CD4-positive, alpha-beta T cell treated with Interleukin-1 beta for 1 hour (primary cell): ENCODE results near the gene MYCL.
A peak's percentile ranks its signal among the peaks of the same experiment; 100 is the strongest.

Experiments used
- DNase-seq, 2 donors: peaks; one replicate each; pipeline ENCODE4 v3.0.0-alpha.2; 2020 to 2022

The MYCL gene

GRCh38 chr1:39850606-39851216 lies 51.0 kb downstream of the MYCL start:
- no peak for DNase-seq

DNA sequence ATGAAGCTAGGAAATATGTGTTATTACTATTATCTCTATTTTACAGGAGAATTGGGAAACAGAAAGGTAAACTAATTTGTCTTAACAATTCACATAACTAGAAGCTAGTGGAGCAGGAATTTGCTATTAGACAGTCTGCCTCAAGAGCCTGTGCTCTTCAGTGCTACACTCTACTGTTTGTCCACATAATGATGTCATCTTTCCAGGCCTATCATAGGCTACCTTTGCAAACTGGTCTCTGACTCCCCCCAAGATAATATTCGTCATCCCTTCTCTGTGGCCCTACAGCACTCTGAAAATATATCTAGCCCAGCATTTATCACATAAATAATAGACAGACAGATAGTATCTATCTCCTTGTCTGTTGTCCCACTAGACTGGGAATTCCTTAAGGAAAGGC lies 52.5 kb downstream of the MYCL start:
- DNase-seq: no peak

DNA sequence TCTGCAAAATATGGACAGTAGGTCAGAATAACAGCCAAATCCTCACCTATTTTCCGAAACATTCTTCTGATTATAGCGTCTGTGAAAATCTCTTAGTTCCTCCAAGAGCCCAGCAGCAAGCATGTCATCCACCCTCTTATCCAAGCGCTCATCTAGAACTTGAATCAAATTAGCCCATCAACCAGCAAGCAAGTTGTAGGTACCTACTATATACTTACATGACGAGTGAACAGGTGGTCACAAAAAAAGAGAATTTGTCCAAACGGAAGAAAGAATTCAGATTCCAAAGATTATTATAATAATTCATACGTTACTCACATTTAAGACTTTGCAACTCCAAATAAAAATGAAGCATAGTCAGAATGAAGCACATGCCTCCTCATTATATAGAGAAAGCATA lies 53.8 kb downstream of the MYCL start:
- DNase-seq: no peak

DNA sequence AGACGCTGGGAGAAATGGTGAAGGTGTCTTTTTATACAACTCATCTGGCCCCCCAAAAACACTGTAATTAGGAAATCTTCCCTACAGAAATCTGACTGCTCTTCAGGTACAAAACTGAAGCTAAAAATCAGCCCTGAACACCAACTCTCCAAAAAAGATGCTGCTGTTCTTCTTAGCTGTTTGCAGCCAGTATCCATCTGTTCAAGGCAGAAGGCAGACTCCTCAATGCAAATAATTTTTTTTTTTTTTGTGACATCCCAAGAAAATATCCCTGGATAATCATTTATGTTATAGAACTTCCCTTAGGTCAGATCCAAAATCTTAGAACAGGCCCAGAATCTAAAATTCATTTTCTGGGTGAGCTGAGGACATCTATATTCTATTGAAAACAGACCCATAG lies 54.9 kb downstream of the MYCL start:
- no peak for DNase-seq

DNA sequence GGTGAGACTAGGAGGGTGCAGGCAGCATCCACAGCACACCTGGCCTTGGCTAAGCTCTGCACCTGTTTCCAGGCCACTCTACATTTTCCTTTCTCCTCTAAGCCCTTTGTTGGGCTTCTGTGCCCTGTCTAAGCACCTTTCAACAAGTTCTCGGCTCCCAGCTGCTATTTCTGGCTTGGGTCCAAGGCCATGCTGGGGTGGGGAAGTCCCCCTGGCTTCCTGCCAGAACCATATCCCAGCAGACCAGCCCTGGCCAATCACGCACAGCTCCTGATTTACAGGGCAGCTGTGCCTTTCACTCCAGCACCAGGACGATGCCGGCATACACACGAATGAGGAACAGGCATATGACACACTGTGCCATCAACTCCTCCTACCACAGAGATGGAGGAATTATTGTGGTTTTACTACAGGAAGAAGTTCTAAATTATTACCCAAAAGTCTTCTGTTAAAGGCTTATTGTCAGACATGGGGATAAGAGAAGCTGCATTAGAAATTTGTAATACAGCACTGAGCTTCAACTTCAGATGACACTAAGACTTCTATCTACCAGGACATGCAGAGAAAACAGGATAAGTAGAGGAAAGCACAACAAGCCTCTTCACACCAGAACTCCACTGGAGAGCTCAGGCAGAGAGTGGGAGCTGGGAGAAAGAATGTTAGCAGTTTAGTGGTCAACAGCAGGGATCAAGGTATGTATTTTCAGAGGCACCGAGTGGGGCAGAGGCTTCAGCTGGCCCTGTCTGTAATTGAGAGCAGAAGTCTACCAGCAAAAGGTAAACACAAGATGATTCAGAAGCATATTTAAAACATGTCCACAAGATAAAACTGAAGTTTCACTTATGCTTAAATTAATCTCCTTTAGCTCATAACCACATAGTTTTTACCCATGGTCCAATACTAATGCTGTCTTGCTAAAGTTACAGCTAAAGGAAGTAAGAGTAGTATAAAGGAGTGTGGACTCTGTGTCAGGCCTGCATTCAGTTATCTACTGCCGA lies 55.8 kb downstream of the MYCL start:
- peak; percentile 88 to 89 for DNase-seq
